Progenitor cell of endocrine pancreas (in vitro differentiated cells): Measurements from ENCODE around the gene TMEM106A. TPM values are rescaled to one million over a fixed set of nuclear protein-coding genes. Genes with fewer than 3 reads are reported as not detected.

Experiments used
- DNase-seq: peaks from one replicate; pipeline ENCODE4 v3.0.0; 2021; ENCODE audit warnings: low spot score; ENCODE audit not compliant: unreplicated experiment
- H3K27ac Mint-ChIP-seq: 2 replicates; pipeline ENCODE4 v1.8.0; 2021; ENCODE audit warnings: mild to moderate bottlenecking, moderate library complexity, mixed read lengths
- H3K27me3 Mint-ChIP-seq: 2 replicates; pipeline ENCODE4 v1.8.0; 2021; ENCODE audit warnings: mixed read lengths
- H3K36me3 Mint-ChIP-seq: 2 replicates; pipeline ENCODE4 v1.8.0; 2022; ENCODE audit warnings: mixed read lengths; ENCODE audit not compliant: insufficient read depth
- H3K4me1 Mint-ChIP-seq: 2 replicates; pipeline ENCODE4 v1.8.0; 2021; ENCODE audit warnings: low read depth, mixed read lengths
- H3K4me3 Mint-ChIP-seq: 2 replicates; pipeline ENCODE4 v1.8.0; 2021; ENCODE audit warnings: low read depth, mild to moderate bottlenecking, moderate library complexity, mixed read lengths
- H3K9me3 Mint-ChIP-seq: 2 replicates; pipeline ENCODE4 v1.8.0; 2021; ENCODE audit warnings: low read depth, mixed read lengths
- CTCF ChIP-seq: fragments of 200-600 bp; sonication (generic); IDR thresholded peaks from one replicate; pipeline ENCODE4 v1.5.0; 2021; ENCODE audit warnings: antibody characterized with exemption, mild to moderate bottlenecking; ENCODE audit not compliant: unreplicated experiment
- total RNA-seq: library from RNA; stranded (reverse); gene quantifications from 2 replicates; pipeline ENCODE4 v1.2.1, GENCODE V29; 2021

Gene TMEM106A
- total RNA-seq, 1 donor from 2014 or later: 5.1 TPM

GRCh38 chr17:43217614-43218087, 6.0 kb downstream of the TMEM106A start:
- DNase-seq: no peak
- H3K4me3 Mint-ChIP-seq: no peak overlapping the region
- TF ChIP-seq CTCF: no peak
- peaks cover 2% of the 10 kb centered on the region for H3K36me3 Mint-ChIP-seq
- no peak overlapping the region for H3K27ac Mint-ChIP-seq
- H3K9me3 Mint-ChIP-seq: no peaks in the 10 kb centered on the region
- peaks cover 8% of the 10 kb centered on the region for H3K4me1 Mint-ChIP-seq
- no peaks in the 10 kb centered on the region for H3K27me3 Mint-ChIP-seq

- no peaks in the 10 kb centered on the region for H3K27me3 Mint-ChIP-seq
- H3K27ac Mint-ChIP-seq: no peak overlapping the region
- no peak overlapping the region for H3K4me3 Mint-ChIP-seq
- DNase-seq: no peak
- H3K9me3 Mint-ChIP-seq: no peaks in the 10 kb centered on the region
- H3K36me3 Mint-ChIP-seq: peaks cover 2% of the 10 kb centered on the region
- TF ChIP-seq CTCF: no peak
- peaks cover 4% of the 10 kb centered on the region for H3K4me1 Mint-ChIP-seq
Measured at GRCh38 chr17:43219001-43219400, 7.3 kb downstream of the TMEM106A start.

- H3K4me3 Mint-ChIP-seq: no peak overlapping the region
- no peak for TF ChIP-seq CTCF
- peaks cover 2% of the 10 kb centered on the region for H3K36me3 Mint-ChIP-seq
- H3K9me3 Mint-ChIP-seq: no peaks in the 10 kb centered on the region
- H3K4me1 Mint-ChIP-seq: peaks cover 4% of the 10 kb centered on the region
- H3K27me3 Mint-ChIP-seq: no peaks in the 10 kb centered on the region
- no peak overlapping the region for H3K27ac Mint-ChIP-seq
- DNase-seq: no peak
Measured at GRCh38 chr17:43219746-43220380, 8.2 kb downstream of the TMEM106A start.

- H3K4me3 Mint-ChIP-seq: no peak overlapping the region
- DNase-seq: no peak
- H3K4me1 Mint-ChIP-seq: peaks cover 4% of the 10 kb centered on the region
- no peak for TF ChIP-seq CTCF
- H3K27me3 Mint-ChIP-seq: no peaks in the 10 kb centered on the region
- peaks cover 2% of the 10 kb centered on the region for H3K36me3 Mint-ChIP-seq
- H3K27ac Mint-ChIP-seq: no peak overlapping the region
- H3K9me3 Mint-ChIP-seq: no peaks in the 10 kb centered on the region
Measured at GRCh38 chr17:43220511-43221125, 8.9 kb downstream of the TMEM106A start.

- Mint-ChIP-seq H3K36me3 (no peaks in the 10 kb centered on the region), H3K9me3 (no peaks in the 10 kb centered on the region), H3K4me3 (no peak overlapping the region), H3K27me3 (no peaks in the 10 kb centered on the region), H3K27ac (no peak overlapping the region), H3K4me1 (no peaks in the 10 kb centered on the region)
- no peak for DNase-seq
- no peak for TF ChIP-seq CTCF
Measured at GRCh38 chr17:43224146-43224705, 12.6 kb downstream of the TMEM106A start.
